Naive thymus-derived CD8-positive, alpha-beta T cell (primary cell): ENCODE measurements around the gene CBY3. TPM values are rescaled to one million over a fixed set of nuclear protein-coding genes. Genes with fewer than 3 reads are reported as not detected.

Experiments used
- ATAC-seq, 2 donors: fragments of 150-1000 bp; cut with Tn5 transposase in 1 of 2; sonication (Bioruptor Pico), chemical (Tn5 transposase) in 1 of 2; 1 replicate in 1 of 2; 2 replicates in 1 of 2; pipeline ENCODE4 v1.10.0; 2021; ENCODE audit warnings: mild to moderate bottlenecking in 2 of 2, moderate library complexity in 2 of 2
- POLR2A ChIA-PET: fragments of 350-600 bp; sonication (Branson Sonifier 250); formaldehyde crosslinking; loops from one replicate; lab custom pipeline; 2021; ENCODE audit warnings: antibody characterized with exemption; lab: Charles Lee
- DNase-seq, 10 donors: peaks; one replicate each; pipeline versions ENCODE4 v3.0.0 to v3.0.0-alpha.2; 2020 to 2022
- H3K27ac Mint-ChIP-seq, 10 donors: one replicate each; pipeline ENCODE4 v1.8.0; 2020 to 2022; ENCODE audit warnings: mild to moderate bottlenecking in 10 of 10, mixed read lengths in 10 of 10, moderate library complexity in 4 of 10, inconsistent platforms in 1 of 10
- H3K27me3 Mint-ChIP-seq, 5 donors: one replicate each; pipeline ENCODE4 v1.8.0; 2021 to 2022; ENCODE audit warnings: mixed read lengths in 5 of 5
- H3K36me3 Mint-ChIP-seq, 3 donors: one replicate each; pipeline ENCODE4 v1.8.0; 2020 to 2022; ENCODE audit warnings: mixed read lengths in 3 of 3, mild to moderate bottlenecking in 2 of 3, inconsistent platforms in 1 of 3
- H3K4me1 Mint-ChIP-seq, 4 donors: one replicate each; pipeline ENCODE4 v1.8.0; 2021 to 2022; ENCODE audit warnings: mixed read lengths in 4 of 4
- H3K4me3 Mint-ChIP-seq, 10 donors: one replicate each; pipeline ENCODE4 v1.8.0; 2020 to 2022; ENCODE audit warnings: mild to moderate bottlenecking in 10 of 10, mixed read lengths in 10 of 10, moderate library complexity in 6 of 10, inconsistent platforms in 1 of 10
- H3K9me3 Mint-ChIP-seq, 9 donors: one replicate each; pipeline ENCODE4 v1.8.0; 2020 to 2022; ENCODE audit warnings: mixed read lengths in 9 of 9, mild to moderate bottlenecking in 3 of 9, inconsistent platforms in 1 of 9, moderate library complexity in 1 of 9
- polyA plus RNA-seq, 3 donors: library from polyadenylated mRNA; unstranded; fragments of 300-500 nt; fragmentation: Illumina TruSeq; gene quantifications; one replicate each; pipeline ENCODE4 v1.2.3, GENCODE V29; 2021
- total RNA-seq, 8 experiments: library from RNA in 2 of 8; stranded (reverse) in 2 of 8; gene quantifications; one replicate each; pipeline ENCODE4 v1.2.3 and lab custom pipeline; 2021 to 2026

CBY3 gene
- total RNA-seq (under 1 TPM in 1 of 2 experiments, not detected in 1; 0.99 TPM), polyA plus RNA-seq (under 1 TPM in 2 of 3 donors, not detected in 1; 0.62 to 0.66 TPM), total RNA-seq (lab: John Stamatoyannopoulos, UW) (0 to 0.34 (median 0.20) reads per million in 6 experiments)

- no peak for DNase-seq
- Mint-ChIP-seq H3K4me1 (peaks cover 17 to 51% (median 31%) of the 10 kb centered on the region in 4 donors), H3K4me3 (peak within 1 kb of the TSS; percentile 47 to 86 (median 74)), H3K9me3 (no peaks in the 10 kb centered on the region), H3K27me3 (no peaks in the 10 kb centered on the region), H3K36me3 (peaks cover 0 to 3% (median 0%) of the 10 kb centered on the region in 3 donors), H3K27ac (peak within 1 kb of the TSS; percentile 48 to 93 (median 80))
- no peak for ATAC-seq
- POLR2A ChIA-PET: interaction anchor here (0.6 to 4.8 kb wide), 4 partner anchors 15 to 406 kb away, joined by 3 to 39 read pairs (median 20); partner anchors contain the start of genes HNRNPH1 and MAML1
Observed at GRCh38 chr5:179680780-179681401, at the start of gene CBY3. CBY3 (minus strand) TSS chr5:179681034; CDS start chr5:179680918, 116 bp downstream.

GRCh38 chr5:179730356-179730755 lies 49.5 kb upstream of the CBY3 start:
- no peaks in the 10 kb centered on the region for H3K27me3 Mint-ChIP-seq
- no peaks in the 10 kb centered on the region for H3K9me3 Mint-ChIP-seq
- ATAC-seq (no peak), DNase-seq (no peak)
- peak overlapping the region in 2 of 10 donors; percentile 1 to 58 for H3K27ac Mint-ChIP-seq
- POLR2A ChIA-PET: interaction anchor here (1.0 to 4.0 kb wide), 3 partner anchors 51 to 107 kb away, joined by 3 to 35 read pairs (median 30); partner anchors contain the start of genes CBY3, HNRNPH1 and SQSTM1
- H3K4me1 Mint-ChIP-seq: peaks cover 7 to 31% (median 20%) of the 10 kb centered on the region in 4 donors
- H3K36me3 Mint-ChIP-seq: peaks cover 0 to 54% (median 1%) of the 10 kb centered on the region in 3 donors
- H3K4me3 Mint-ChIP-seq: no peak overlapping the region

GRCh38 chr5:179729727-179730126 lies 48.9 kb upstream of the CBY3 start:
- Mint-ChIP-seq H3K36me3 (peaks cover 0 to 59% (median 1%) of the 10 kb centered on the region in 3 donors), H3K27ac (peak overlapping the region in 2 of 10 donors; percentile 17 to 58), H3K9me3 (no peaks in the 10 kb centered on the region), H3K4me1 (peaks cover 6 to 28% (median 16%) of the 10 kb centered on the region in 4 donors), H3K27me3 (no peaks in the 10 kb centered on the region), H3K4me3 (no peak overlapping the region)
- ATAC-seq (no peak), DNase-seq (no peak)
- POLR2A ChIA-PET: interaction anchor here (0.7 to 1.0 kb wide), 2 partner anchors 37 to 92 kb away, joined by 3 to 6 read pairs; partner anchors contain the start of gene SQSTM1

- peaks cover 2 to 63% (median 5%) of the 10 kb centered on the region in 3 donors for H3K36me3 Mint-ChIP-seq
Observed at GRCh38 chr5:179729303-179729702, 48.5 kb upstream of the CBY3 start.

GRCh38 chr5:179727106-179727505 lies 46.3 kb upstream of the CBY3 start:
- H3K27me3 Mint-ChIP-seq: no peaks in the 10 kb centered on the region
- POLR2A ChIA-PET: interaction anchor here (0.7 kb wide), 1 partner anchor 96 kb away, joined by 3 read pairs; no protein-coding TSS in a partner anchor
- ATAC-seq (no peak), DNase-seq (no peak)
- H3K36me3 Mint-ChIP-seq: peaks cover 5 to 85% (median 16%) of the 10 kb centered on the region in 3 donors
- no peaks in the 10 kb centered on the region for H3K9me3 Mint-ChIP-seq
- peak overlapping the region in 6 of 10 donors; percentile 4 to 77 (median 37) for H3K27ac Mint-ChIP-seq
- H3K4me1 Mint-ChIP-seq: peaks cover 0 to 12% (median 6%) of the 10 kb centered on the region in 4 donors
- H3K4me3 Mint-ChIP-seq: no peak overlapping the region

More at GRCh38 chr5:179729303-179729702, 48.5 kb upstream of the CBY3 start:
- H3K27me3 Mint-ChIP-seq: no peaks in the 10 kb centered on the region
- DNase-seq (no peak), ATAC-seq (no peak)
- POLR2A ChIA-PET: interaction anchor here (0.6 to 0.7 kb wide), 2 partner anchors 38 to 89 kb away, joined by 3 to 6 read pairs; no protein-coding TSS in a partner anchor
- H3K27ac Mint-ChIP-seq: peak overlapping the region in 1 of 10 donors; percentile 11
- H3K9me3 Mint-ChIP-seq: no peaks in the 10 kb centered on the region
- H3K4me3 Mint-ChIP-seq: no peak overlapping the region
- peaks cover 2 to 24% (median 12%) of the 10 kb centered on the region in 4 donors for H3K4me1 Mint-ChIP-seq

GRCh38 chr5:179724163-179724562 lies 43.3 kb upstream of the CBY3 start:
- DNase-seq (no peak), ATAC-seq (no peak)
- Mint-ChIP-seq H3K27ac (peak overlapping the region in 5 of 10 donors; percentile 12 to 73 (median 60)), H3K36me3 (peaks cover 5 to 90% (median 20%) of the 10 kb centered on the region in 3 donors), H3K9me3 (no peaks in the 10 kb centered on the region), H3K27me3 (no peaks in the 10 kb centered on the region), H3K4me3 (no peak overlapping the region), H3K4me1 (peaks cover 0 to 5% (median under 1%) of the 10 kb centered on the region in 4 donors)
- POLR2A ChIA-PET: interaction anchor here (0.6 kb wide), 1 partner anchor 220 kb away, joined by 4 read pairs; no protein-coding TSS in a partner anchor

- H3K27me3 Mint-ChIP-seq: no peaks in the 10 kb centered on the region
- peak overlapping the region in 1 of 10 donors; percentile 20 for H3K27ac Mint-ChIP-seq
- no peaks in the 10 kb centered on the region for H3K9me3 Mint-ChIP-seq
- peaks cover 5 to 14% (median 7%) of the 10 kb centered on the region in 4 donors for H3K4me1 Mint-ChIP-seq
- ATAC-seq (no peak), DNase-seq (no peak)
- no peak overlapping the region for H3K4me3 Mint-ChIP-seq
- peaks cover 5 to 85% (median 33%) of the 10 kb centered on the region in 3 donors for H3K36me3 Mint-ChIP-seq
- POLR2A ChIA-PET: no interaction called here
Observed at GRCh38 chr5:179720222-179720621, 39.4 kb upstream of the CBY3 start.

GRCh38 chr5:179716286-179716685 lies 35.5 kb upstream of the CBY3 start:
- Mint-ChIP-seq H3K4me3 (no peak overlapping the region), H3K9me3 (no peaks in the 10 kb centered on the region), H3K4me1 (peaks cover 5 to 10% (median 7%) of the 10 kb centered on the region in 4 donors), H3K36me3 (peaks cover 0 to 79% (median 23%) of the 10 kb centered on the region in 3 donors), H3K27me3 (no peaks in the 10 kb centered on the region), H3K27ac (peak overlapping the region in 4 of 10 donors; percentile 4 to 75 (median 42))
- DNase-seq (no peak), ATAC-seq (no peak)
- POLR2A ChIA-PET: no interaction called here

- DNase-seq (no peak), ATAC-seq (no peak)
- Mint-ChIP-seq H3K9me3 (no peaks in the 10 kb centered on the region), H3K4me1 (peaks cover 25 to 67% (median 53%) of the 10 kb centered on the region in 4 donors), H3K27me3 (no peaks in the 10 kb centered on the region), H3K4me3 (peak overlapping the region; percentile 90 to 99 (median 97)), H3K27ac (peak overlapping the region in 9 of 10 donors; percentile 73 to 99 (median 98)), H3K36me3 (peaks cover 0 to 29% (median 0%) of the 10 kb centered on the region in 3 donors)
- POLR2A ChIA-PET: interaction anchor here (0.7 to 2.4 kb wide), 4 partner anchors 21 to 105 kb away, joined by 3 to 9 read pairs (median 6); partner anchors contain the start of gene HNRNPH1
Observed at GRCh38 chr5:179700401-179700918, 19.6 kb upstream of the CBY3 start.

- POLR2A ChIA-PET: interaction anchor here (0.6 to 3.3 kb wide), 6 partner anchors 21 to 372 kb away, joined by 3 to 25 read pairs (median 6); partner anchors contain the start of genes HNRNPH1, MAML1 and RNF130
- H3K9me3 Mint-ChIP-seq: no peaks in the 10 kb centered on the region
- no peak for DNase-seq
- peak overlapping the region; percentile 90 to 99 (median 97) for H3K4me3 Mint-ChIP-seq
- peaks cover 24 to 63% (median 50%) of the 10 kb centered on the region in 4 donors for H3K4me1 Mint-ChIP-seq
- peak overlapping the region; percentile 94 to 99 (median 98) for H3K27ac Mint-ChIP-seq
- peaks cover 0 to 22% (median 0%) of the 10 kb centered on the region in 3 donors for H3K36me3 Mint-ChIP-seq
- H3K27me3 Mint-ChIP-seq: no peaks in the 10 kb centered on the region
- ATAC-seq: no peak
Observed at GRCh38 chr5:179699616-179700237, 18.9 kb upstream of the CBY3 start.

GRCh38 chr5:179698935-179699615 lies 18.2 kb upstream of the CBY3 start, which contains the start of gene CANX:
CANX (plus strand) TSS chr5:179698967; CDS start chr5:179705682, 6,715 bp downstream.
- H3K9me3 Mint-ChIP-seq: no peaks in the 10 kb centered on the region
- H3K4me1 Mint-ChIP-seq: peaks cover 24 to 62% (median 51%) of the 10 kb centered on the region in 4 donors
- no peaks in the 10 kb centered on the region for H3K27me3 Mint-ChIP-seq
- peaks cover 0 to 15% (median 0%) of the 10 kb centered on the region in 3 donors for H3K36me3 Mint-ChIP-seq
- no peak for DNase-seq
- no peak for ATAC-seq
- peak within 1 kb of the TSS; percentile 90 to 99 (median 97) for H3K4me3 Mint-ChIP-seq
- peak within 1 kb of the TSS; percentile 94 to 99 (median 99) for H3K27ac Mint-ChIP-seq
- POLR2A ChIA-PET: interaction anchor here (0.6 to 3.3 kb wide), 6 partner anchors 20 to 372 kb away, joined by 3 to 25 read pairs (median 6); partner anchors contain the start of genes HNRNPH1, MAML1 and RNF130
